NB4 (cell line): ENCODE results near the gene AKNA.

Experiments used
- MYC ChIP-seq: IDR thresholded peaks from 2 replicates; pipeline ENCODE4 v1.6.1; 2011; ENCODE audit warnings: low read depth, low read length
- TF ChIP-seq, protein P1 (sequence below): IDR thresholded peaks from one replicate; pipeline ENCODE4 v1.5.1; 2012; ENCODE audit warnings: low read depth, low read length

- no peak for TF ChIP-seq MYC
- TF ChIP-seq, protein P1, sequence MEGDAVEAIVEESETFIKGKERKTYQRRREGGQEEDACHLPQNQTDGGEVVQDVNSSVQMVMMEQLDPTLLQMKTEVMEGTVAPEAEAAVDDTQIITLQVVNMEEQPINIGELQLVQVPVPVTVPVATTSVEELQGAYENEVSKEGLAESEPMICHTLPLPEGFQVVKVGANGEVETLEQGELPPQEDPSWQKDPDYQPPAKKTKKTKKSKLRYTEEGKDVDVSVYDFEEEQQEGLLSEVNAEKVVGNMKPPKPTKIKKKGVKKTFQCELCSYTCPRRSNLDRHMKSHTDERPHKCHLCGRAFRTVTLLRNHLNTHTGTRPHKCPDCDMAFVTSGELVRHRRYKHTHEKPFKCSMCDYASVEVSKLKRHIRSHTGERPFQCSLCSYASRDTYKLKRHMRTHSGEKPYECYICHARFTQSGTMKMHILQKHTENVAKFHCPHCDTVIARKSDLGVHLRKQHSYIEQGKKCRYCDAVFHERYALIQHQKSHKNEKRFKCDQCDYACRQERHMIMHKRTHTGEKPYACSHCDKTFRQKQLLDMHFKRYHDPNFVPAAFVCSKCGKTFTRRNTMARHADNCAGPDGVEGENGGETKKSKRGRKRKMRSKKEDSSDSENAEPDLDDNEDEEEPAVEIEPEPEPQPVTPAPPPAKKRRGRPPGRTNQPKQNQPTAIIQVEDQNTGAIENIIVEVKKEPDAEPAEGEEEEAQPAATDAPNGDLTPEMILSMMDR: no peak
These were observed 28.5 kb upstream of the AKNA start for GRCh38 chr9:114416290-114416689.
